Measurements from ENCODE around the gene TNS3. TPM values are rescaled to one million over a fixed set of nuclear protein-coding genes. Genes with fewer than 3 reads are reported as not detected.

TNS3 gene
- polyA plus RNA-seq, 3 donors, result 85.9 to 94.6 (median 88.0) TPM

- DNase-seq (ENCODE audit: low read depth in 3 of 3, low spot score in 2 of 3), result no peak
These were observed 52.5 kb downstream of the TNS3 start for GRCh38 chr7:47529405-47529804.

GRCh38 chr7:47528471-47528870 is 53.4 kb downstream of the TNS3 start:
- no peak for DNase-seq (ENCODE audit: low read depth in 3 of 3, low spot score in 2 of 3)

GRCh38 chr7:47526466-47526865 is 55.4 kb downstream of the TNS3 start:
- no peak for DNase-seq (ENCODE audit: low read depth in 3 of 3, low spot score in 2 of 3)

GRCh38 chr7:47525066-47525623 is 56.8 kb downstream of the TNS3 start:
- no peak for DNase-seq (ENCODE audit: low read depth in 3 of 3, low spot score in 2 of 3)

- no peak for DNase-seq (ENCODE audit: low read depth in 3 of 3, low spot score in 2 of 3)
These were observed 58.5 kb downstream of the TNS3 start for GRCh38 chr7:47523401-47523800.

- DNase-seq (ENCODE audit: low read depth in 3 of 3, low spot score in 2 of 3), result no peak
These were observed 59.9 kb downstream of the TNS3 start for GRCh38 chr7:47521816-47522561.

GRCh38 chr7:47521011-47521795 is 60.7 kb downstream of the TNS3 start:
- DNase-seq (ENCODE audit: low read depth in 3 of 3, low spot score in 2 of 3), result no peak

GRCh38 chr7:47520406-47520805 is 61.5 kb downstream of the TNS3 start:
- no peak for DNase-seq (ENCODE audit: low read depth in 3 of 3, low spot score in 2 of 3)

GRCh38 chr7:47518827-47519226 is 63.1 kb downstream of the TNS3 start:
- no peak for DNase-seq (ENCODE audit: low read depth in 3 of 3, low spot score in 2 of 3)

GRCh38 chr7:47517821-47518480 is 64.0 kb downstream of the TNS3 start:
- DNase-seq (ENCODE audit: low read depth in 3 of 3, low spot score in 2 of 3), result no peak

- DNase-seq (ENCODE audit: low read depth in 3 of 3, low spot score in 2 of 3), result no peak
These were observed 64.8 kb downstream of the TNS3 start for GRCh38 chr7:47516985-47517600.

GRCh38 chr7:47516386-47516785 is 65.5 kb downstream of the TNS3 start:
- DNase-seq (ENCODE audit: low read depth in 3 of 3, low spot score in 2 of 3), result no peak

GRCh38 chr7:47515305-47515834 is 66.5 kb downstream of the TNS3 start:
- no peak for DNase-seq (ENCODE audit: low read depth in 3 of 3, low spot score in 2 of 3)

GRCh38 chr7:47514818-47515217 is 67.1 kb downstream of the TNS3 start:
- no peak for DNase-seq (ENCODE audit: low read depth in 3 of 3, low spot score in 2 of 3)

- no peak for DNase-seq (ENCODE audit: low read depth in 3 of 3, low spot score in 2 of 3)
These were observed 67.5 kb downstream of the TNS3 start for GRCh38 chr7:47514367-47514766.

GRCh38 chr7:47513741-47514241 is 68.1 kb downstream of the TNS3 start:
- no peak for DNase-seq (ENCODE audit: low read depth in 3 of 3, low spot score in 2 of 3)

- DNase-seq (ENCODE audit: low read depth in 3 of 3, low spot score in 2 of 3), result no peak
These were observed 69.3 kb downstream of the TNS3 start for GRCh38 chr7:47512481-47513176.

GRCh38 chr7:47511699-47512370 is 70.1 kb downstream of the TNS3 start:
- DNase-seq (ENCODE audit: low read depth in 3 of 3, low spot score in 2 of 3), result no peak

GRCh38 chr7:47510786-47511185 is 71.1 kb downstream of the TNS3 start:
- no peak for DNase-seq (ENCODE audit: low read depth in 3 of 3, low spot score in 2 of 3)

Measured in right renal cortex interstitium (tissue), 3 donors.